ENCODE measurements around the gene CWC15. TPM values are rescaled to one million over a fixed set of nuclear protein-coding genes. Genes with fewer than 3 reads are reported as not detected.
"Not testable (repeated sequence)": the region's sequence is repeated elsewhere in the genome, so short reads cannot be mapped to it uniquely, and the experiment has no call there.

Gene CWC15
- total RNA-seq, 1 experiment from 2014 or later: 56.9 TPM

DNA sequence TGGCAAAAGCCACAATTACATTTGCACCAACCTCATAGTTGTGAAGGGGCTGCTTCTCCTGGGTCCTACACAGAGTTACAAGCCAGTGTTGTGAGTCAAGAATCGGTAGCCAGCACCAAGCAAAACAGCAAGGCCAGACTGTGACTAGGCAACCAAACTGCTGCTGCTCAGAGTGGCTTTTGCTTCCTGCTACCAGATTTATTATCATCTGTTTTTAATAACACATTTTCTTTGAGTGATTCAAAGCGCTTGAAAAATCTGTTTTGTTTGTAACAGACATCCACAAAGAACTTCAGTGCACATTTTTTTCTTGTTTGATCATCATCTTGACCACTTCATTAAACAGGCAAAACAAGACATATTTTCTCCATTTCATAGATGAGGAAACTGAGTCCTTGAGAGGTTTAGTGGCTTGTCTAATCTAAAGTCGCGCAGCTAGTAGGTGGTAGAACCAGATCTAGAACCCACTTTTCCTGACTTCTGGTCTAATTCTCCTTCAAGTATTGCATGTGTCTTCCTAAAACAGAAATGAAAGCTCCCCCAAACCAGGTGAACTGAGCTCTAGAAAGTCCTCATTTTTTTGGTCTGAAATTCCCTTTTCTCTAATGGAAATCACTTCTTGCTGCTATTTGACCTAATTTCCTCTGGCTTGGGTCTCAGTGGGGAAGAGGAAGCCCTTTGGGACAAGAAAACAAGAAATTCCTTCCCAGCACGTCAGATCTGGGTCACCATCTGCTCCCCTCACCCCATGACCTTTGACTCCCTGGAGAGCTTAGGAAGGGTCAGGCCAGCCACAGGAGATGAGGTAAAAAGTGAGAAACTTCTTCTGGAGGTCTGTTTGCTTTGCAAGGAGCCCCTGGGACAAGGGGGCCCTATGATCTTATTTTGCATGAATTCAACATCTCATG is 39.9 kb downstream of the CWC15 start:
- no peaks in the 10 kb centered on the region for H3F3A ChIP-seq (ENCODE audit: low read length, unreplicated experiment)
- H3K4me1 ChIP-seq (ENCODE audit: insufficient read depth, low read length): no peaks in the 10 kb centered on the region
- ChIA-PET POLR2A (ENCODE audit: unreplicated experiment) (interaction anchor here (0.6 kb wide), 1 partner anchor 50 kb away, joined by 3 read pairs; no protein-coding TSS in a partner anchor), CTCF (no interaction called here)
- no peaks in the 10 kb centered on the region for H3K9me3 ChIP-seq (ENCODE audit: low read length)
- no peak overlapping the region for H2AFZ ChIP-seq (ENCODE audit: low read length)
- H3K9ac ChIP-seq (ENCODE audit: low read length): no peak overlapping the region
- ATAC-seq: no peak
- H3K27ac ChIP-seq (ENCODE audit: low read length): no peak overlapping the region
- TF ChIP-seq EZH2phosphoT487 (IDR thresholded peaks at IDR 0.05; ENCODE audit: borderline replicate concordance, low read length) (no peak), EZH2 (IDR thresholded peaks at IDR 0.05; ENCODE audit: low read length, unreplicated experiment) (no peak)
- TF ChIP-seq, protein P1, sequence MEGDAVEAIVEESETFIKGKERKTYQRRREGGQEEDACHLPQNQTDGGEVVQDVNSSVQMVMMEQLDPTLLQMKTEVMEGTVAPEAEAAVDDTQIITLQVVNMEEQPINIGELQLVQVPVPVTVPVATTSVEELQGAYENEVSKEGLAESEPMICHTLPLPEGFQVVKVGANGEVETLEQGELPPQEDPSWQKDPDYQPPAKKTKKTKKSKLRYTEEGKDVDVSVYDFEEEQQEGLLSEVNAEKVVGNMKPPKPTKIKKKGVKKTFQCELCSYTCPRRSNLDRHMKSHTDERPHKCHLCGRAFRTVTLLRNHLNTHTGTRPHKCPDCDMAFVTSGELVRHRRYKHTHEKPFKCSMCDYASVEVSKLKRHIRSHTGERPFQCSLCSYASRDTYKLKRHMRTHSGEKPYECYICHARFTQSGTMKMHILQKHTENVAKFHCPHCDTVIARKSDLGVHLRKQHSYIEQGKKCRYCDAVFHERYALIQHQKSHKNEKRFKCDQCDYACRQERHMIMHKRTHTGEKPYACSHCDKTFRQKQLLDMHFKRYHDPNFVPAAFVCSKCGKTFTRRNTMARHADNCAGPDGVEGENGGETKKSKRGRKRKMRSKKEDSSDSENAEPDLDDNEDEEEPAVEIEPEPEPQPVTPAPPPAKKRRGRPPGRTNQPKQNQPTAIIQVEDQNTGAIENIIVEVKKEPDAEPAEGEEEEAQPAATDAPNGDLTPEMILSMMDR (conservative IDR thresholded peaks at IDR 0.05; ENCODE audit: low read depth, low read length): no peak
- no peaks in the 10 kb centered on the region for H3K79me2 ChIP-seq (ENCODE audit: low read length)
- 0 out of 2 replicates have a peak, but pooled peaks cover 10% of the 10 kb centered on the region for H3K27me3 ChIP-seq (ENCODE audit: low read length)
- H3K9me2 ChIP-seq (replicated peaks; ENCODE audit: low read length): no peaks in the 10 kb centered on the region
- DNase-seq: peak; percentile 21
- H3K4me3 ChIP-seq (ENCODE audit: low read length): no peak overlapping the region
- no peak overlapping the region for H3K4me2 ChIP-seq (ENCODE audit: low read length)
- no TSS peak for BruUV-seq (replicated peaks)
- H4K20me1 ChIP-seq (ENCODE audit: low read length): no peaks in the 10 kb centered on the region
- H3K36me3 ChIP-seq (ENCODE audit: low read depth, low read length): no peaks in the 10 kb centered on the region
- intact Hi-C loops (cut with micrococcal nuclease): no loop called here

DNA sequence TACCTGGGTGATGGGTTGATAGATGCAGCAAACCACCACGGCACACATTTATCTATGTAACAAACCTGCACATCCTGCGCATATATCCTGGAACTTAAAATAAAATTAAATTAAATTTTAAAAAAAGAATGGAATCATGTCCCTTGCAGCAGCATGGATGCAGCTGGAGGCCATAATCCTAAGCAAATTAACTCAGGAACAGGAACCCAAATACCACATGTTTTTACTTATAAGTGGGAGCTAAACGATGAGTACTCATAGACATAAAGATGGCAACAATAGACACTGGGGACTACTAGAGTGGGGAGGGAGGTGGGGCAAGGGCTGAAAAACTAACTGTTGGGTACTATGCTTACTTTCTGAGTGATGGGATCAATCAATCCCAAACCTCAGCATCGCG is 40.9 kb downstream of the CWC15 start:
- POLR2A ChIA-PET (ENCODE audit: unreplicated experiment): no interaction called here
- Histone ChIP-seq H3K79me2 (ENCODE audit: low read length) (no peaks in the 10 kb centered on the region), H3K9me3 (ENCODE audit: low read length) (no peaks in the 10 kb centered on the region), H3K36me3 (ENCODE audit: low read depth, low read length) (no peaks in the 10 kb centered on the region), H4K20me1 (ENCODE audit: low read length) (no peaks in the 10 kb centered on the region), H3K27ac (ENCODE audit: low read length) (no peak overlapping the region), H3K4me2 (ENCODE audit: low read length) (no peak overlapping the region), H2AFZ (ENCODE audit: low read length) (no peak overlapping the region), H3K4me1 (ENCODE audit: insufficient read depth, low read length) (no peaks in the 10 kb centered on the region), H3K4me3 (ENCODE audit: low read length) (no peak overlapping the region), H3K9me2 (replicated peaks; ENCODE audit: low read length) (no peaks in the 10 kb centered on the region), H3F3A (ENCODE audit: low read length, unreplicated experiment) (no peaks in the 10 kb centered on the region), H3K27me3 (ENCODE audit: low read length) (0 out of 2 replicates have a peak, but pooled peaks cover 7% of the 10 kb centered on the region), H3K9ac (ENCODE audit: low read length) (no peak overlapping the region)
- TF ChIP-seq EZH2 (IDR thresholded peaks at IDR 0.05; ENCODE audit: low read length, unreplicated experiment) (no peak), EZH2phosphoT487 (IDR thresholded peaks at IDR 0.05; ENCODE audit: borderline replicate concordance, low read length) (no peak)
- TF ChIP-seq, protein P1 (conservative IDR thresholded peaks at IDR 0.05; ENCODE audit: low read depth, low read length): no peak
- DNase-seq (no peak), ATAC-seq (no peak)
- no TSS peak for BruUV-seq (replicated peaks)
- CTCF ChIA-PET: no interaction called here
- intact Hi-C loops (cut with micrococcal nuclease): no loop called here

DNA sequence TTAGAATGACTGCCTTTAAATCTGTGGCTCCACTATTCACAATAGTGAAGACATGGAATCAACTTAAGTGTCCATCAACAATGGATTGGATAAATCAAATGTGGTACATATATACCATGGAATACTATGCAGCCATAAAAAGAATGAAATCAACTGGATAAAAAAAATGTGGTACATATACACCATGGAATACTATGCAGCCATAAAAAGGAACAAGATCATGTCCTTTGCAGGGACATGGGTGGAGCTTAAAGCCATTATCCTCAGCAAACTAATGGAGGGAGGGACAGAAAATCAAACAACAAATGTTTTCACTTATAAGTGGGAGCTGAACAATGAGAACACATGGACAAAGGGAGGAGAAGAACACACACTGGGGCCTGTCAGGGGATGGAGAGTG is 41.3 kb downstream of the CWC15 start:
- H3K4me2 ChIP-seq (ENCODE audit: low read length); H3K36me3 ChIP-seq (ENCODE audit: low read depth, low read length); BruUV-seq (replicated peaks); H3K9me2 ChIP-seq (replicated peaks; ENCODE audit: low read length); intact Hi-C loops (cut with micrococcal nuclease); POLR2A ChIA-PET (ENCODE audit: unreplicated experiment); H3K27me3 ChIP-seq (ENCODE audit: low read length); H3K79me2 ChIP-seq (ENCODE audit: low read length); H3K9me3 ChIP-seq (ENCODE audit: low read length); H3K27ac ChIP-seq (ENCODE audit: low read length); DNase-seq; H2AFZ ChIP-seq (ENCODE audit: low read length); H3K4me3 ChIP-seq (ENCODE audit: low read length); H3K9ac ChIP-seq (ENCODE audit: low read length); CTCF ChIA-PET; H3F3A ChIP-seq (ENCODE audit: low read length, unreplicated experiment); ATAC-seq; H3K4me1 ChIP-seq (ENCODE audit: insufficient read depth, low read length); H4K20me1 ChIP-seq (ENCODE audit: low read length): not testable (repeated sequence)
